Karpas-422 (cell line): ENCODE data around the gene LTBR. TPM values are rescaled to one million over a fixed set of nuclear protein-coding genes. Genes with fewer than 3 reads are reported as not detected.

ENCODE experiments used
- DNase-seq: peaks from one replicate; pipeline ENCODE4 v3.0.0-alpha.2; 2015
- H2AFZ ChIP-seq: fragments of 200-600 bp; sonication (generic); 2 replicates; pipeline ENCODE4 v1.6.1; 2014; ENCODE audit warnings: antibody characterized with exemption, low read length, mixed read lengths
- H3K27ac ChIP-seq: fragments of 200-600 bp; sonication (generic); 2 replicates; pipeline ENCODE4 v1.5.1; 2014; ENCODE audit warnings: mild to moderate bottlenecking, low read length, moderate library complexity
- H3K27me3 ChIP-seq: fragments of 200-600 bp; sonication (generic); 2 replicates; pipeline ENCODE4 v1.6.1; 2014; ENCODE audit warnings: low read length, mixed read lengths
- H3K36me3 ChIP-seq: fragments of 200-600 bp; sonication (generic); 2 replicates; pipeline ENCODE4 v1.6.1; 2014; ENCODE audit warnings: low read length, mixed read lengths; ENCODE audit not compliant: insufficient read depth
- H3K4me1 ChIP-seq: fragments of 200-600 bp; sonication (generic); 2 replicates; pipeline ENCODE4 v1.6.1; 2014; ENCODE audit warnings: mild to moderate bottlenecking, low read length, mixed read lengths
- H3K4me2 ChIP-seq: fragments of 200-600 bp; sonication (generic); 2 replicates; pipeline ENCODE4 v1.6.1; 2014; ENCODE audit warnings: low read length, low read depth, mild to moderate bottlenecking; ENCODE audit not compliant: poor library complexity, severe bottlenecking
- H3K4me3 ChIP-seq: fragments of 200-600 bp; sonication (generic); 2 replicates; pipeline ENCODE4 v1.5.1; 2014; ENCODE audit warnings: mild to moderate bottlenecking, antibody characterized with exemption, low read length, mixed read lengths
- H3K79me2 ChIP-seq: fragments of 200-600 bp; sonication (generic); 2 replicates; pipeline ENCODE4 v1.6.1; 2014; ENCODE audit warnings: mild to moderate bottlenecking, low read length, mixed read lengths
- H3K9ac ChIP-seq: fragments of 200-600 bp; sonication (generic); 2 replicates; pipeline ENCODE4 v1.6.0; 2014; ENCODE audit warnings: low read length
- H3K9me2 ChIP-seq: fragments of 200-600 bp; sonication (generic), shearing (Covaris generic); replicated peaks from 2 replicates; pipeline ENCODE4 v1.6.0; 2014; ENCODE audit warnings: mild to moderate bottlenecking, low read length, moderate library complexity; ENCODE audit not compliant: insufficient read depth
- H3K9me3 ChIP-seq: fragments of 300-700, 200-600 bp; sonication (generic); 2 replicates; pipeline ENCODE4 v1.6.1; 2014; ENCODE audit warnings: low read length, mixed read lengths
- H4K20me1 ChIP-seq: fragments of 200-600 bp; sonication (generic); 2 replicates; pipeline ENCODE4 v1.6.1; 2014; ENCODE audit warnings: mild to moderate bottlenecking, antibody characterized with exemption, low read length, low read depth; ENCODE audit not compliant: insufficient read depth
- total RNA-seq: library from RNA; depleted of rRNA; stranded (reverse); fragments of >200 nt; shearing (Covaris generic); gene quantifications from 2 replicates; pipeline ENCODE4 v1.2.3, GENCODE V29; 2014; ENCODE audit warnings: low replicate concordance

Gene LTBR
- total RNA-seq, 1 experiment from 2014 or later: not detected

GRCh38 chr12:6375269-6376078, 8.5 kb upstream of the LTBR start, which contains the start of gene SCNN1A:
Gene SCNN1A (minus strand): TSS chr12:6375563. CDS start chr12:6374783, 780 bp downstream.
- no peak within 1 kb of the TSS for H3K4me2 ChIP-seq
- H4K20me1 ChIP-seq: no peaks in the 10 kb centered on the region
- no peak within 1 kb of the TSS for H3K4me3 ChIP-seq
- DNase-seq: no peak
- no peak within 1 kb of the TSS for H3K9ac ChIP-seq
- no peak within 1 kb of the TSS for H2AFZ ChIP-seq
- H3K9me2 ChIP-seq: no peaks in the 10 kb centered on the region
- no peaks in the 10 kb centered on the region for H3K4me1 ChIP-seq
- no peak within 1 kb of the TSS for H3K27ac ChIP-seq
- H3K36me3 ChIP-seq: no peaks in the 10 kb centered on the region
- no peaks in the 10 kb centered on the region for H3K79me2 ChIP-seq
- no peaks in the 10 kb centered on the region for H3K27me3 ChIP-seq
- H3K9me3 ChIP-seq: no peaks in the 10 kb centered on the region

GRCh38 chr12:6376079-6376869, 7.7 kb upstream of the LTBR start:
- DNase-seq: no peak
- no peak overlapping the region for H3K4me3 ChIP-seq
- no peaks in the 10 kb centered on the region for H3K36me3 ChIP-seq
- H3K9ac ChIP-seq: no peak overlapping the region
- no peak overlapping the region for H2AFZ ChIP-seq
- no peak overlapping the region for H3K27ac ChIP-seq
- H3K4me1 ChIP-seq: no peaks in the 10 kb centered on the region
- no peaks in the 10 kb centered on the region for H4K20me1 ChIP-seq
- no peaks in the 10 kb centered on the region for H3K27me3 ChIP-seq
- no peaks in the 10 kb centered on the region for H3K79me2 ChIP-seq
- no peaks in the 10 kb centered on the region for H3K9me3 ChIP-seq
- H3K4me2 ChIP-seq: no peak overlapping the region
- no peaks in the 10 kb centered on the region for H3K9me2 ChIP-seq

GRCh38 chr12:6376870-6377666, 6.9 kb upstream of the LTBR start:
- Histone ChIP-seq H3K4me2 (no peak overlapping the region), H3K4me3 (no peak overlapping the region), H3K4me1 (no peaks in the 10 kb centered on the region), H3K9me3 (no peaks in the 10 kb centered on the region), H2AFZ (no peak overlapping the region), H3K36me3 (no peaks in the 10 kb centered on the region), H3K79me2 (no peaks in the 10 kb centered on the region), H3K9ac (no peak overlapping the region), H3K9me2 (no peaks in the 10 kb centered on the region), H4K20me1 (no peaks in the 10 kb centered on the region), H3K27ac (no peak overlapping the region), H3K27me3 (no peaks in the 10 kb centered on the region)
- no peak for DNase-seq

GRCh38 chr12:6377667-6377994, 6.3 kb upstream of the LTBR start:
- no peaks in the 10 kb centered on the region for H3K9me3 ChIP-seq
- H2AFZ ChIP-seq: no peak overlapping the region
- no peak overlapping the region for H3K9ac ChIP-seq
- no peaks in the 10 kb centered on the region for H4K20me1 ChIP-seq
- no peaks in the 10 kb centered on the region for H3K9me2 ChIP-seq
- H3K4me3 ChIP-seq: no peak overlapping the region
- no peak for DNase-seq
- H3K4me2 ChIP-seq: no peak overlapping the region
- H3K27ac ChIP-seq: no peak overlapping the region
- no peaks in the 10 kb centered on the region for H3K4me1 ChIP-seq
- no peaks in the 10 kb centered on the region for H3K36me3 ChIP-seq
- no peaks in the 10 kb centered on the region for H3K79me2 ChIP-seq
- no peaks in the 10 kb centered on the region for H3K27me3 ChIP-seq

GRCh38 chr12:6378709-6379472, 5.1 kb upstream of the LTBR start:
- H3K4me1 ChIP-seq: no peaks in the 10 kb centered on the region
- no peak overlapping the region for H2AFZ ChIP-seq
- H3K9me2 ChIP-seq: no peaks in the 10 kb centered on the region
- DNase-seq: no peak
- no peaks in the 10 kb centered on the region for H3K79me2 ChIP-seq
- H3K9me3 ChIP-seq: no peaks in the 10 kb centered on the region
- no peak overlapping the region for H3K9ac ChIP-seq
- no peaks in the 10 kb centered on the region for H3K36me3 ChIP-seq
- no peak overlapping the region for H3K27ac ChIP-seq
- H3K4me2 ChIP-seq: no peak overlapping the region
- no peaks in the 10 kb centered on the region for H4K20me1 ChIP-seq
- no peaks in the 10 kb centered on the region for H3K27me3 ChIP-seq
- H3K4me3 ChIP-seq: no peak overlapping the region

- Histone ChIP-seq H4K20me1 (no peaks in the 10 kb centered on the region), H3K4me1 (no peaks in the 10 kb centered on the region), H3K9me2 (no peaks in the 10 kb centered on the region), H3K36me3 (no peaks in the 10 kb centered on the region), H3K27me3 (no peaks in the 10 kb centered on the region), H3K4me3 (no peak overlapping the region), H3K4me2 (no peak overlapping the region), H3K79me2 (no peaks in the 10 kb centered on the region), H3K9me3 (no peaks in the 10 kb centered on the region), H3K27ac (no peak overlapping the region), H2AFZ (no peak overlapping the region), H3K9ac (no peak overlapping the region)
- no peak for DNase-seq
Observed at GRCh38 chr12:6380141-6381121, 3.5 kb upstream of the LTBR start.

GRCh38 chr12:6382371-6382770, 1.6 kb upstream of the LTBR start:
- Histone ChIP-seq H2AFZ (no peak overlapping the region), H3K9me3 (no peaks in the 10 kb centered on the region), H3K4me2 (no peak overlapping the region), H3K27me3 (no peaks in the 10 kb centered on the region), H3K36me3 (no peaks in the 10 kb centered on the region), H3K79me2 (no peaks in the 10 kb centered on the region), H3K9me2 (no peaks in the 10 kb centered on the region), H3K4me1 (no peaks in the 10 kb centered on the region), H3K27ac (no peak overlapping the region), H4K20me1 (no peaks in the 10 kb centered on the region), H3K4me3 (no peak overlapping the region), H3K9ac (no peak overlapping the region)
- DNase-seq: no peak
